ENCODE measurements around the gene AKAP17A.

Gene AKAP17A

DNA sequence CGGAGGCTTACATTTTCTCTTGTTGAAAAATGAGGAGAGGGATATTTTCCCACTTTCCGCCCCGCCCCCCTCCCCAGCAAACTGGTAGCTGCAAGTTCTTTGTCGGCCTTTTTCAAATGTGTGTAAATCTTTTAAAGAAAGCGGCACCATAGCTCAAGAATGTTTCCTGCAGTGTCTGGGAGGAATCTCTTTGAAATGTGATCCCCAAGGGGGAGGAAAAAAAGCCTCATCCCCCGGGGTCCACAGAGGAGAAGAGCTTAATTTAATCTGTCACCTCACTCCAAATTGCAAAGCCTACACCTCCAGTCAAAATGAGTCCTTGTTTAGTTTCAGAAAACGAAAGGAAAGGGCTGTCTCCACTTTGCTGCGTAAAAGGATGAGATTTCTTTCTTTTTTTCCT is 58.2 kb downstream of the AKAP17A start:
- POLR2A ChIA-PET, result no interaction called here
- TF ChIP-seq, protein P1, sequence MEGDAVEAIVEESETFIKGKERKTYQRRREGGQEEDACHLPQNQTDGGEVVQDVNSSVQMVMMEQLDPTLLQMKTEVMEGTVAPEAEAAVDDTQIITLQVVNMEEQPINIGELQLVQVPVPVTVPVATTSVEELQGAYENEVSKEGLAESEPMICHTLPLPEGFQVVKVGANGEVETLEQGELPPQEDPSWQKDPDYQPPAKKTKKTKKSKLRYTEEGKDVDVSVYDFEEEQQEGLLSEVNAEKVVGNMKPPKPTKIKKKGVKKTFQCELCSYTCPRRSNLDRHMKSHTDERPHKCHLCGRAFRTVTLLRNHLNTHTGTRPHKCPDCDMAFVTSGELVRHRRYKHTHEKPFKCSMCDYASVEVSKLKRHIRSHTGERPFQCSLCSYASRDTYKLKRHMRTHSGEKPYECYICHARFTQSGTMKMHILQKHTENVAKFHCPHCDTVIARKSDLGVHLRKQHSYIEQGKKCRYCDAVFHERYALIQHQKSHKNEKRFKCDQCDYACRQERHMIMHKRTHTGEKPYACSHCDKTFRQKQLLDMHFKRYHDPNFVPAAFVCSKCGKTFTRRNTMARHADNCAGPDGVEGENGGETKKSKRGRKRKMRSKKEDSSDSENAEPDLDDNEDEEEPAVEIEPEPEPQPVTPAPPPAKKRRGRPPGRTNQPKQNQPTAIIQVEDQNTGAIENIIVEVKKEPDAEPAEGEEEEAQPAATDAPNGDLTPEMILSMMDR (IDR thresholded peaks at IDR 0.05; ENCODE audit: insufficient read depth, low read length, missing control alignments), result no peak
- DNase-seq (ENCODE audit: low read depth, low spot score), result no peak
- peak overlapping the region; percentile 13 for H3K4me3 ChIP-seq (ENCODE audit: low read depth, low read length)
- CTCF ChIA-PET, result no interaction called here

Measured in AG04449 (cell line).